Body of pancreas (tissue), 4 donors: Measurements from ENCODE around the gene WDR45.

Experiments used
- POLR2A ChIP-seq, 3 donors: fragments of 450-650 bp; IDR thresholded peaks; one replicate each; pipeline ENCODE4 v1.6.1; 2016; ENCODE audit warnings: antibody characterized with exemption in 3 of 3, mild to moderate bottlenecking in 2 of 3
- TF ChIP-seq, protein P1 (sequence below), 7 experiments: fragments of 450-650 bp in 4 of 7; fragments of 200-600 bp in 3 of 7; sonication (generic) in 3 of 7; IDR thresholded peaks; one replicate each; pipeline ENCODE4 v1.5.1; 2016 to 2019; ENCODE audit warnings: antibody characterized with exemption in 7 of 7

DNA sequence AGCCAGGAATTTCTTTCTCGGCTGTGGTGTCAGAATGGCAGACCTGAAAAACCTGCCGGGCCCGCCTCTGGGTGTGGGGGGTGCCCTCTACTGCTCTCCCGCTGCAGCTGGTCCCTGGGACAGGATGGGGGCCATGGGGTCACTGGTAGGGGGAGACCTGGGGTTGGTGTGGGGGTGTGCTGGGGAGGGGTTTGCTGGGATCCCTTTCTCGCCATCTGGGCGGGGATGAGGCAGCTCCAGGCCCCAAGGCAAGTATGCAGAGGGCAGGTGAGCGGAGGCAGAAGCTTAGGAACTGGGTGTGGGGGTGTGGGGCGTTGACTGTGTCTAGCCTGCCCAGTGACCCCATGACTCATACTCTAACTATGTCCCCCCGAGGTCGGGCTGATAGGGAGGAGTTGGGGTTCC, 20.0 kb downstream of the WDR45 start:
- TF ChIP-seq, protein P1, sequence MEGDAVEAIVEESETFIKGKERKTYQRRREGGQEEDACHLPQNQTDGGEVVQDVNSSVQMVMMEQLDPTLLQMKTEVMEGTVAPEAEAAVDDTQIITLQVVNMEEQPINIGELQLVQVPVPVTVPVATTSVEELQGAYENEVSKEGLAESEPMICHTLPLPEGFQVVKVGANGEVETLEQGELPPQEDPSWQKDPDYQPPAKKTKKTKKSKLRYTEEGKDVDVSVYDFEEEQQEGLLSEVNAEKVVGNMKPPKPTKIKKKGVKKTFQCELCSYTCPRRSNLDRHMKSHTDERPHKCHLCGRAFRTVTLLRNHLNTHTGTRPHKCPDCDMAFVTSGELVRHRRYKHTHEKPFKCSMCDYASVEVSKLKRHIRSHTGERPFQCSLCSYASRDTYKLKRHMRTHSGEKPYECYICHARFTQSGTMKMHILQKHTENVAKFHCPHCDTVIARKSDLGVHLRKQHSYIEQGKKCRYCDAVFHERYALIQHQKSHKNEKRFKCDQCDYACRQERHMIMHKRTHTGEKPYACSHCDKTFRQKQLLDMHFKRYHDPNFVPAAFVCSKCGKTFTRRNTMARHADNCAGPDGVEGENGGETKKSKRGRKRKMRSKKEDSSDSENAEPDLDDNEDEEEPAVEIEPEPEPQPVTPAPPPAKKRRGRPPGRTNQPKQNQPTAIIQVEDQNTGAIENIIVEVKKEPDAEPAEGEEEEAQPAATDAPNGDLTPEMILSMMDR (IDR thresholded peaks at IDR 0.05) = no peak
- TF ChIP-seq POLR2A (IDR thresholded peaks at IDR 0.05) = peak in 1 of 3 donors; percentile 8
